Prostate gland (tissue), 2 donors: ENCODE data around the gene CDC45.

Source experiments
- CTCF ChIP-seq, 4 experiments: fragments of 200-600 bp in 2 of 4; fragments of 450-650 bp in 2 of 4; sonication (generic) in 2 of 4; IDR thresholded peaks; 1 replicate in 3 of 4; 2 replicates in 1 of 4; pipeline ENCODE4 v1.5.1; 2016 to 2019; ENCODE audit warnings: antibody characterized with exemption in 4 of 4, mild to moderate bottlenecking in 2 of 4, moderate library complexity in 2 of 4
- POLR2A ChIP-seq: fragments of 450-650 bp; IDR thresholded peaks from one replicate; pipeline ENCODE4 v1.6.1; 2016; ENCODE audit warnings: antibody characterized with exemption, mild to moderate bottlenecking

- TF ChIP-seq POLR2A = no peak
- no peak for TF ChIP-seq CTCF (IDR thresholded peaks at IDR 0.05)
Observed at GRCh38 chr22:19568337-19569275, 88.9 kb downstream of the CDC45 start.
